HG03571 (cell line): ENCODE results near the gene BACH2.

Experiments
- ATAC-seq: cut with Tn5 transposase; IDR thresholded peaks from one replicate; pipeline ENCODE4 v1.9.1; 2021; ENCODE audit not compliant: unreplicated experiment

Gene BACH2

GRCh38 chr6:90241229-90241880, 55.3 kb downstream of the BACH2 start:
- ATAC-seq: no peak

DNA sequence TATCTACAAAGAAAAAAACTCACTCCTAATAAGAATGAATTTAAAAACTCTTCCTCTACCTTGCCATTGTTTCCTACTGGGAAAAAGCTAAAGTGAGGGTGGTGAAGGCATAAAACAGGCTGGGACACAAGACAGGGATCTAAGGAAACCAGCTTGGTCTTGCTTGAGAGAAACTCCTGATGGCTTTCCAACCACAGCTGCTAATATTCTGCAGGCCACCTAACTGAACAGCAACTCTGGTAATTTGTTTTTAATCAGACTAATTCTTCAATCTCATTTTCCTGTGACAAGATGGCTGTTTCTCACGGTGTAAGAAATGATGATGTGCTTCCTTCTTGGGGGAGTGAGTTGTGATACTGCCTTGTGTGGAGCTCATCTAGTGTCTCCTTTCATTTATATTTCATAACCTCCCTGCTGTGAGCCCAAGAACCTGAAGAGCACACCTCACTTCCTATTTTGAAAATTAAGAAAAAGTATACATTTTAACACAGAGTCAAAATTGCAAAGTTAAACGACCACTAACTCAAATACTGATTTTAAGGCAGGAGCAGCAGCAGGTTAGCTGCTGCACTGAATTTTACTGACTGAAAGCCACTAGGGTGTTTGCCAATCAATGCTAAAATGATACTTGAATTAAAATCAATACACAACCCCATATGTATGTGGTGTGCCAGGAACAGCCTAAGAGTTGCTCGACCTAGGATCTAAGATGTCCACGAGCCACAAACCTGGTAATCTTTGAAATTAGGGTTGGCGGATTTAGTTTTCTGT, 58.0 kb downstream of the BACH2 start:
- no peak for ATAC-seq

DNA sequence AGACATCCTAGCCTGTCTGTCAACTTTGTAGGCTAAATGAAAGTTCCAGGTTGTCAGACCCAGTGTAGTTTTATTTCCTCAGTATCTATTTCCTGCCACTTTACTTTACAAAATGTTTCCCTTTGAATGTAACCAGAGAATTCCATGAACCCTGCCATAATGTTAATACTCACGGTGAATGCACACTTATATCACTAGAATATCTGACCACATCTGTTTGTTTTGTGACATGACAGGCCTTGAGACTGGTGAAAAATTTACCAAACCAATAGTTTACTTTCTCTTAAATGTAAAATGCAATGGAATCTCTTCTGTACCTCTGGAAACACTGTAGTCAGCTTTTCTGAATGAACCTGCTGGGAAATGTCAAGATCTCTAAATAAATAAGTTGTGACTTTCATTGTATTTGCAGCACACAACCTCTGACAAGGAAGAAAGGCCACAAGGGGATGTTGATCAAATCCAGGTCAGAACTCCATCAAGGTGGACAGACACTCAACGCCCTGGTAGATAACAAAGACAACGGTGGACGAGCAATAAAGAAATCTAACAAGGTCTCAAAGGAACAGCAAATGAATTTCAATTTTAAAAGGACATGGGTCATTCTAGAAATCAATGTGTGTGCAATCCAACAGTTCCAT, 59.2 kb downstream of the BACH2 start:
- ATAC-seq: no peak

- no peak for ATAC-seq
Observed at GRCh38 chr6:90233994-90234393, 62.6 kb downstream of the BACH2 start.

- no peak for ATAC-seq
Observed at GRCh38 chr6:90233213-90233612, 63.4 kb downstream of the BACH2 start.

GRCh38 chr6:90231798-90232197, 64.8 kb downstream of the BACH2 start:
- ATAC-seq: no peak

DNA sequence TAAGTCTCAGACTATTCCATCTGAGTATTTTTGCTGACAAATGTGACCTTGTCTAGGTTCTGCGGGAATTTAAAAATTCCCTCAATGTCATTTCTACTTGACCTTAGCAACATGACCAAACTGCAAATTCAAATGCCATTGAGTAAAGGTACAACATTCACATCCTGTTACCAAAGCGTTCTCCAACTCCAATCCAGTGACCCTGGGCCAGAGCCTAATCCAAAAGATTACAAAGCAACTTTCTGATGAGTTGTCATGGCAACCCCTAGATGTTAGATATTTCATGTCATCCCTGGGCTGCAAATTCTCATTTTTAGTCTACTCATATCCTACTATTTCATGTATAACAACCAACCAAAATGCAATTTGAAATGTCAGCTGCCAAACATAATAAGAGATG, 65.3 kb downstream of the BACH2 start:
- no peak for ATAC-seq

DNA sequence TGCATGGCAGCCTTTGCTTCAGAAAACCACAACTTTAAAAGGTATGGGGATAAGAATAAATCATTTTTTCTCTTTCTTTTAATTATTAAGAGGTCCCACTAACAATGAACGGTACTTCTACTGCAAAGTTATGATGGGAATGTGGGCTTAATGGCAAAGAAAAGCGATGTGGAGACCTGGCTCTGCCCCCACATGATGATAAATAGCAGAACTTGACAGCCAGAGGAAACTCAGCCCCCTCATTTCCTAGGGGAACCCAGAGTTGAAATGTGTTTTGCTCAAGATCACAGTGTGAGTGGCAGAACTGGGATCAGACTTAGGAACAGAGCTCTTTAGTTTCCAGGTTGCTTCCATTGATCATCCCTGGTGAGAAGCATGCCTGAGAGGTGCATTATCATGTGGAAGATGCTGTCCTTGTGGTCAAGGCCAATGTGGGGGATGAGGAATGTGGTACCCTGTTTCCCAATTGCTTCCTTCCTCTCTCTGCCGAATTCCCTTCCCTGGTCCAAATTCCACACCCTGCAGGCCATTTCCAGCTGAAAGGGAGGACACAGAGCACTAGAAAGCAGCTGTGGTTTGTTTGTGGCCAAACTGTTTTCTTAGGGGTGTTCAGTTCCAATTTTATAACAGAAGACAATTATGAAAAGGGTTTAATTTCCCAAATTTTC, 66.0 kb downstream of the BACH2 start:
- ATAC-seq: no peak

DNA sequence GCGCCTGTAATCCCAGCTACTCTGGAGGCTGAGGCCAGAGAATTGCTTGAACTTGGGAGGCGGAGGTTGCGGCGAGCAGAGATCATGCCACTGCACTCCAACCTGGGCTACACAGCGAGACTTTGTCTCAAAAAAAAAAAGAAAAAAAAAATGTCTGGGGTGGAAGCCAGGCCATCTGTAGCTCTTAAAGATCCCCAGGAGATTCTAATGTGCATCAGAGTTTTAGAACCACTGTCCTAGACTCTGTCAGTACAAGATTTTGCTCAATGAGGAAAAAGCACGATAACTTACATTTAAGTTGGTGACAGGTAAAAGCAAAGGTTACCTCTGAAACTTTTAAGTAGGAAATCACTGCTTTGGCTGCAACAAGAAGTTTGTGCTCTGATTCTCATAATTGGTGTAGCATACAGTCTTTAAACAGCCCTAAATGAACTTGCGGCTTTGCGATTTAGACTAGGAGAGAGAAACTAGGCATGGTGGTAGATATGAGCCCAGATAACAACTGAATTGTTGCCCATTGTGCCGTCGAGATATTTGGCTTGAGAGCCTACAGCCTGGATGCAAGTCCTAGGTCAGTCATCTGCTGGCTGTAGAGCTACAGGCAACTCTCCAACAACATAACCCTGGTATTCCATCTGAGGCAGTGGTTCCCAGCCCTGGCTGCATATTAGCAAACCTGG, 67.2 kb downstream of the BACH2 start:
- ATAC-seq: no peak

DNA sequence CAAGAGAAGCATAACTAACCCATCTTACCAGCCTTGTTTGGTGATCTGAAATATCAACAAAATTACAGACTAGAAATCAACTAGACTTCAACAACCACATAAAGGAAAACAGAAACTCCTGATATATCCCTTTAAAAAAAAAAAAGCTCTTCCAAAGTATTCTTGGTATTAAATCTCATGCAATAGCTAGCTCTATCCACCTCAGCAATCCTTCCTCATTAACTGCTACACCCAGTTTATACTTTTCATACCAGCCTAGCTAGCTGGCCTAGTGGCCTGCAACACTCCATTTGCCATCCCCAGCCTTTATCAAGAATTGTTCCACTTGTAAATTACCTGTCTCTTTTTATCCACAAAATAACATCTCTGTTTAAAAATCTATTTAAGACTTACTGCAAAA, 69.0 kb downstream of the BACH2 start:
- ATAC-seq: no peak

GRCh38 chr6:90227213-90227612, 69.4 kb downstream of the BACH2 start:
- no peak for ATAC-seq

- ATAC-seq: no peak
Observed at GRCh38 chr6:90226257-90226656, 70.4 kb downstream of the BACH2 start.

DNA sequence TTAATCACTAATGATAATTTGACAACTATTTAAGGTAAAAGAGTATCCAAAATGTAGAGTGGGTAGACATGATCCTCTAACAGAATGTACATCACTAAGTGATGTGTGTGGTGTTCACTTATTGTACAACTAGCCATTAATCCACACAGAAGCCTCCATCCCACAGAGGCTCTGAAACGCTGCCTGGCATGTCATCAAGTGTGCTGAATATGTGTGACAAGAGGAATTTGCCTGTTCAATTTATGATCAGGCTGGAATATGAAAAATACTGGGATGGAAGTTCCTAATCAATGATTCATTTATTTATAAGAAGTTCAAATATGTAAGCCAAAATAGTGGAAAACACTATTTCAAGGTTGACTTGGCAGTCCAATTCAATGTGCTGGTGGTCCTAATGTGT, 72.4 kb downstream of the BACH2 start:
- ATAC-seq: no peak

- ATAC-seq: no peak
Observed at GRCh38 chr6:90222724-90223198, 73.9 kb downstream of the BACH2 start.

- ATAC-seq: no peak
Observed at GRCh38 chr6:90222008-90222407, 74.6 kb downstream of the BACH2 start.

DNA sequence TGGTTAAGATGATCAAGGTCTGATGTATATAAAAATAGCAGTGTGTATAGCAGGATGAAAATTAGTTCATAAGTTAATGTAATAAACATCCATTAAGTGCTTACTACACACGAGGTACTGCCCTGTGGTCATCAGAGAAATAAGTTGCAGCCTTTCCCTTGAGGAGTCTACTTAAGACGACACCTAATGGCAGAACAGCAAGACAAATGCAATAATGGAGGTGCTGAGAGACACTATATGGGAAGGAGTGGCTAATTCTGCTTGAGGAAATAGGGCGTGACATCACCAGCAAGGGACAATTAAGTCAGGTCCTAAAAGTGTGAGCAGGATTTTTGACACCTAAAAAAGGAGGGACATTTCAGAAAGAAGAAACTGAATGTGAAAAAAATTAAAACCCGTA, 75.2 kb downstream of the BACH2 start:
- ATAC-seq: no peak

DNA sequence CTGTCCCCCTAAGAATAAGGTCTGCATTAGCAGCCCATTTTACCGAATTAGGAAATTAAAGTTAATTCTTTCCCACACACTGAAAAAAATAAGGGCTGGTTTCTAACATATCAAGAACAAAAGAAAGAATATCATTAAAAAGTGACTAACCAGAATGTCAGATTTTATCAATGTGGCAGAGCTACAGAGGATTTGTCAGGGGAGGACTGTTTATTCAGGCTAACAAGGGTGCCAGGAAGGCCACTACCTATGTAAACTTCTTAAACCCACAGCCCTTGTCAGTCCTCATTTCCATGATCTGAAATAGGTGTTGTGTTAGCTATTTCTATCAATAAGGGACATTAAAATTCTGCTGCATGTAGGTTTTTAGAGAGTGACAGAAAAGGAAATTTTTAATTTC, 76.4 kb downstream of the BACH2 start:
- no peak for ATAC-seq

DNA sequence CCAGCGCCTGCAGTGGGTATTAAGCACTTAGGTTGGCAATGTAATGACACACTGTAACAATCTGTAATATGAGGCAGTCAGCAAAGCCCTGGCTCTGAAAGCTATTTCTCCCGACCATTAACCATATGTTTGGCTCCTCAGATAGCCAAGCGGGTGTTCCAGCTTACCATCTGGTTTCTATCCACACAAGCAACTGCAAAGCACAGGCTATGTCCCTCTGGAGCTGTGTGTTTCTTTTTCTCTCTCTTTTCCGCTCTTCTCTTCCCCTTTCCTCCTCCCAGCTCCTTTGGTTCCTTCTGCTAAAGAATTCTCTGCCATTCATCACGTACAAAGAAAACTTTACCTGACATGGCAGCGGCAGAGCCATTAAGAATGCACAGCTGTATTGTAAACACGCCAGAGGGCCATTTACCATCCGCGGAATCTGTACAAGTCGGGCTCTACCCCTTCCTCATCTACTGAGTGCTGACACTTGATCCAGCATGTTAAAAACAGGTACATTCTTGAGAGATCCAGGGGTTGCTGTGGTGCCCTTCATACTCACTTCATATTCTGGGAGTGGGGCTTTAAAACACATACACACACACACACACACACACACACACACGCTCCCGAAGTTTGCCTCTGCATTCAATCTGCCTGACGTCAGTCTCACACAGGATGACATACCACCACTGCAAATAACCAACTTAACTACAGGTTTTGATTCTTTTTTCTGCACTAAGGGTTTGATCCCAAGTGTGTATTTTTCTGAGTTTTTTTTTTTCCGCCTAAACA, 77.2 kb downstream of the BACH2 start:
- no peak for ATAC-seq

- ATAC-seq: no peak
Observed at GRCh38 chr6:90218959-90219208, 77.8 kb downstream of the BACH2 start.

DNA sequence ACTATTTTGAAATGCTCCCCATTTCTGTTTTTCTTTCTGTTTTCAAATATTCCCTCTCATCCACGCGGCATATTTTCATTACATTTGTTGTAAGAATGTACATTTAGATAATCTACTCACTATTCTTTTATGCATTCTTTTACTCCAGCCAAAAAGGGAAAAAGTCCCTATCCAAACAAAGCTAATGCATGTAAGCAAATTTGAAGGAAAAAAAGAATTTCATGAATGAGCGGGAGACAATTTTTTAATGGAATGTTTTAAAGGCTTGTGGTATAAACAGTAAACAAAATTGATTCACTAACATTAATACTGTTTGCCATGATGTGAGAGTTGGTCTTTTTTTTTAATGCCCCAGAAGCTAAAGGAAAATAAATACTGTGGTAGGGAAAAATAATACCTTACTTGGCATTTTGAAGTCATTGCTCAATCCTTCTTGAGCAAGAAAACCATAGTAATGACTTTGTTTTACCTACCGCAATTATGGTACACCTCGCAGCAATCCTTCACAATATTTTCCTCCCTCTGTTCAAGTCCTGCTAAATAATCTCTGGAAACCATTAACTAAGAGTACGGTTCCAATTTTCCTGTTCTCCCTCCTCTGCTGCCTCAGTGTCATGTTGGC, 79.0 kb downstream of the BACH2 start:
- ATAC-seq: no peak
